HG03520 (cell line): Measurements from ENCODE around the gene GRAMD4.

Source experiments
- ATAC-seq: cut with Tn5 transposase; IDR thresholded peaks from one replicate; pipeline ENCODE4 v1.9.1; 2021; ENCODE audit warnings: mild to moderate bottlenecking, moderate library complexity; ENCODE audit not compliant: unreplicated experiment

Gene GRAMD4

GRCh38 chr22:46596032-46596441 is 24.1 kb upstream of the GRAMD4 start:
- ATAC-seq = no peak

GRCh38 chr22:46596819-46597218 is 23.4 kb upstream of the GRAMD4 start:
- no peak for ATAC-seq

DNA sequence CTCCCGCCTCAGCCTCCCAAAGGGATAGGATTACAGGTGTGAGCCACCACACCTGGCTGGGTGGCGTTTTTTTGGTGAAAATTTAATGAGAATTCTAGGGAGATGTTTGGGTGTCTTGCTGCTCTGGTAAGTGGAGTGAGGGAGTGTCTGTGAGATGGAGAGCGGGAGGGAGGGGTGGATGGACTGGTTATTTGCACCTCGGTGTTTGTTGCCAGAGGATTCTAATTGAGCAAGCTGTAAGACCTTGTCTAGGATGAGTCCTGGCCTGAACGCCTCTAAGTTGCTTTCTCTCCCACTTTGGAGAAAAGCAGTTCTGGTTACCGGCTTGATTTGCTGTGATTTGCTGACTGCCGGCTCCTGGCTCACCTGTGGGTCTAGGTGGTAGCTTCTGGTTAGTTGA is 22.0 kb upstream of the GRAMD4 start:
- ATAC-seq = no peak

DNA sequence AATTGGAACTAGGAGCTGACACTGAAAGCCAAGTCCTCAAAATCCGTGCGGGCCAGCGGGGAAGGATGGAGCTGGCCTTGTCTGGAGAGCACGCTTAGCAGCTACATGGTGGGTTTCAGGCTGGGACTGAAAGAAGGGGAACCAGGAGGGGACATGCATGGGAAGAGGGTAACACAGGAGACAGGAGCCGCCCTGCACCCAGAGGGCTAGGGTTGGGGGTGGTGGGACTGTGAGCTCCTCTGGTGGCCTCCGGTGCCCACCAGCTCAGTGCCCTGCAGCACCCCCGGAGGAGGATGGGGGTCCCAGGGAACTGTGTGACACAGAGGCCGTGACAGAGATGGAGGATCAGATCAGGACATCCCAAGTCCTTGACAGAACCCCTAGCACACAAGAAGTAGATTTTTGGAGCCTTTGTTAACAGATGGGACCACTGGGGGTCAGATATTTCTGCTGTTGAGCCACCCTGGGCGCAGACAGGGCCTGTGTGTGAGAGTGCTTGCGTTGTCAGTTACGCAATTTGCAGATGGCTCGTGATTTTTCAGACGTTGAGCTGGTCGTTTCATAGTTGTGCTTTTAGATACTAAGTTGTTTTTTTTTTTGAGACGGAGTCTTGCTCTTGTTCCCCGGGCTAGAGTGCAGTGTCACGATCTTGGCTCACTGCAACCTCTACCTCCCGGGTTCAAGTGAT is 21.3 kb upstream of the GRAMD4 start:
- ATAC-seq = no peak

GRCh38 chr22:46600273-46600796 is 19.9 kb upstream of the GRAMD4 start:
- ATAC-seq = no peak

DNA sequence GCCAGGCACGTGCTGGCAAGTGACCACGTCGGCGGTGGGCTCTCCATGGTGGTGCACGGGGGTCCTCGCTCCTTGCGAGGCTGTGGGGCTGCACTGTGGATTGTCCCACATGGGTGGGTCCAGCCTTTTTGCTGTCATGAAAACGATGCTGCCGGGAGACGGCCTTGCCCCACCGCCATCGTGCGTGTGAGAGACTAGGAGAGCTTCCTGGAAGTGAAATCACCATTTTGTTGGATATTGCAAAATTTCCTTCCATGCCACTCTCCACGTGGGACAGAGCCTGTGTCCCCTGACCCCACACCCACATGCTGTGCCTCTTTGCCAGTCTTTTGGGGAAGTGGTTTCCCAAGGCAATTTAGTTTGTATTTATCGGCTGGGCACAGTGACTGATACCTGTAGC is 18.2 kb upstream of the GRAMD4 start:
- ATAC-seq = no peak

DNA sequence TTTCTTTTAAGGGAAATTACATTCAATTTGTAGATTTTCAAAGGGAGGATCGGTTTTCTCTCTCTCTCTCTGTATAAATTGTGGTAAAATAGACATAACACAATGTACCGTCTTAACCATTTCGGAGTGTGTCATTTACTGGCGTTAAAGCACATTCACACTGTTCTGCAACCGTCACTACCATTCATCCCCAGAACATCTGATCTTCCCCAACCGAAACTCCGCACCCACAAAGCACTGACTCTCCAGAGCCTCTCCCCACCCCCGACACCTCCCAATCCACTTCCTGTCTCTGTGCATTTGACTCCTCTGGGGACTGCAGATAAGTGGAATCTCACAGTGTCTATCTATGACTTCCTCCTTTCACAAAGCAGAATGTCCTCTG is 15.9 kb upstream of the GRAMD4 start:
- ATAC-seq = no peak

GRCh38 chr22:46605117-46605516 is 15.1 kb upstream of the GRAMD4 start:
- ATAC-seq = no peak

- ATAC-seq = no peak
Measured at GRCh38 chr22:46606886-46607285, 13.3 kb upstream of the GRAMD4 start.

- no peak for ATAC-seq
Measured at GRCh38 chr22:46607483-46608114, 12.6 kb upstream of the GRAMD4 start.

DNA sequence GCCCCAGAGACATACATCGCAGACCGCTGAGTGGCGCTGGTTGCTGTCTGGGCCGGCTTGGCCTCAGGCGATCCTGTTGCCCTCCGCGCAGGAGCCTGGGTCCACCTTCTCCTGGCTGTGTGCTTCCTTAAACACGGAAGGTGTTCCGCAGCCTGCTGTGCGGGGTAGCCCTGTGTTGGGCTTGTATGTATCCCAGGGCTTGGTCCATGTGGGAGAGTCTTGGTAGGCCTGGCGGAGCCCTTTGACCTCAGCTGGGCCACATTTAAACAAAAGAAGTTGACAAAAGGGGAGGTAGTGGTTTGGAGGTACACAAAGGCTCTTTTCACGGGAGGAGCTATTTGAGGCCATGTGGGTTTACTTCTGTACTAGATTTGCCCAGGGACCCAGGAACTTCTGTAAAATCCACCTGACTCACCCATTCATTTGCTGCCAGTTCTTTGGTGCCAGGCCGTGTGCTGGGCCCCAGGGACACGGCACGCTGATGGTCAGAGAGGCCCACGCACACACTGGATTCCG is 11.0 kb upstream of the GRAMD4 start:
- ATAC-seq = no peak

DNA sequence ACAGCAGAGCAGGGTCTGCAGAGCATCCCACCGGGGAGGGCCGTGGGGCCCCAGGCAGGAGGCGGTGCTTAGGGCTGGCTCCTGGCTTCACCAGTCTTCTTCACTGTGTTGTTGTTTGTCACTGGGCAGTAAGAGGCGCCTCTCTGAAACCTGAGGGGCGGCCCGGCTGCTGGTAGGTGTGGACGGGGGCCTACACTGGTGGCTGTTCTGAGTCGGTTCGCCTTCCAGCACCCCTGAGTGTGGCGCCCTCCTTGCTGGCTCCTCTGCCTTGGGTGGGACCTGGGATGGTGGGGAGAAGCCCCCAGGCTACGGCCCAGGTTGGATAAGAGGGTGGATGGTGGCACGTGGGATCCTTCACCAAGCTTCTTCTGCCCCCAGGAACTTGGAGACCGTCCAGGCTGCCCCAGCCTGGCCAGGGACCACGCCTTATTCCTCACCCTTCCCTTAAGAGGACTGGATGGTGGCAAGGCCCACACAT is 10.4 kb upstream of the GRAMD4 start:
- ATAC-seq = no peak

GRCh38 chr22:46610356-46610755 is 9.8 kb upstream of the GRAMD4 start:
- no peak for ATAC-seq

- ATAC-seq = no peak
Measured at GRCh38 chr22:46611189-46611588, 9.0 kb upstream of the GRAMD4 start.

DNA sequence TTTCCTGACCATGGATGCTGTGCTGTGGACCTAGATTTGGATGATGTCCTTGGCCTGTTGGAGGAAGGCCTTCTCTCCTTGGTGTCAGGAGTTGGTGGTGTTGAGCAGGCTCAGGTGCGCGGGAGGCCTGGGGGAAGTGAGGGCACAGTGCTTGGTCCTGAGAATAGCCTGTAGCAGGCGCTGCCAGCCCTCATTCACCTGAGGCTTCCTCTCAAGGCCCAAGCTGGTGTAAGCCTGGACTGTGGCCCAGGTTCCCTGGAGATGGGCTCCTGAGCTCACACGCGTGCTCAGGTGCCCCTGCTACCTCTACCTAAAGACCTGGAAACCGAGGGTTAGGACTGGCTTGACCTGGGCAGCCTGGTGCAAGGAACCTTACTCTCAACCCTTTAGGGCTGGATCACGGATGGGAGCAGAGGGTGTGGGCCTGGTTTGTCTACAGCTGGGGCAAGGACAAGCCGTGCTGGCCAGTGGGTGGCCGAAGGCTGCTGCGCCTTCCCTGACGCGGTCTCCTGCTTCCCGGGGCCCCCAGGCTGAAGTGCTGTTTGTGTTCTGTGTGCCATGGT is 7.8 kb upstream of the GRAMD4 start:
- ATAC-seq = no peak

DNA sequence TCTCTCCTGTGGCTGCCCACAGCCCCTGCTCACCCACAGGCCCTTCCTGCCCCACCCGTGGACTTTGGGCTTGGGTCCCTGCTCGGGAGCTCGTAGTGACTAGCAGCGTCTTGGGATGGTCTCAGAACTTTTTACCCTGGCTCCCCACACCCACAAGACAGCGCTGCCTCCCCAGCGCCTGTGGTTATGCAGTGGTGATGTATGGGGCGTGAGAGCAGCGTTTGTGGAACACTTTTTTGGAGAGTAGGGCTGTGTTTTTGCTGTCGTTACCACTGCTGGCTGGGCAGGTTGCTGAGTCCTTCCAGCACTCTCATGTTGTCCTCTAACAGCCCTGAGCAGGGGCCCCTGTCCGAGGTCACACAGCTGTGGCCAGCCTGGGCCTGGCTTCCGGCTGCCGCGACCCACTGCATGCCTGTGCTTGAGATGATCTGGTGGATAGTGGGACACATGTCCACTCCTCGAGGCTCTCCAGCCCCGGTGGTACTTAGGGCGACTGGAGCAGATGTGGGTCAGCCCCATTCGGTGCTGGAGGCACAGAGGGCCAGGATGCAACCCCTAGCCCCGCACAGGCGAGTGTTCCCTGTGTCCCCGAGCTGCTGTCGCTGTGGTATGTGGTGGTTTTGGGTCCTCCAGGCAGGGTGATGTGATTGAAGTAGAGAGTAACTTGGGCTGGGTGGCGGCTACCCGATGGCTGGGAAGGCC is 7.1 kb upstream of the GRAMD4 start:
- no peak for ATAC-seq

- ATAC-seq = no peak
Measured at GRCh38 chr22:46613606-46614021, 6.6 kb upstream of the GRAMD4 start.

DNA sequence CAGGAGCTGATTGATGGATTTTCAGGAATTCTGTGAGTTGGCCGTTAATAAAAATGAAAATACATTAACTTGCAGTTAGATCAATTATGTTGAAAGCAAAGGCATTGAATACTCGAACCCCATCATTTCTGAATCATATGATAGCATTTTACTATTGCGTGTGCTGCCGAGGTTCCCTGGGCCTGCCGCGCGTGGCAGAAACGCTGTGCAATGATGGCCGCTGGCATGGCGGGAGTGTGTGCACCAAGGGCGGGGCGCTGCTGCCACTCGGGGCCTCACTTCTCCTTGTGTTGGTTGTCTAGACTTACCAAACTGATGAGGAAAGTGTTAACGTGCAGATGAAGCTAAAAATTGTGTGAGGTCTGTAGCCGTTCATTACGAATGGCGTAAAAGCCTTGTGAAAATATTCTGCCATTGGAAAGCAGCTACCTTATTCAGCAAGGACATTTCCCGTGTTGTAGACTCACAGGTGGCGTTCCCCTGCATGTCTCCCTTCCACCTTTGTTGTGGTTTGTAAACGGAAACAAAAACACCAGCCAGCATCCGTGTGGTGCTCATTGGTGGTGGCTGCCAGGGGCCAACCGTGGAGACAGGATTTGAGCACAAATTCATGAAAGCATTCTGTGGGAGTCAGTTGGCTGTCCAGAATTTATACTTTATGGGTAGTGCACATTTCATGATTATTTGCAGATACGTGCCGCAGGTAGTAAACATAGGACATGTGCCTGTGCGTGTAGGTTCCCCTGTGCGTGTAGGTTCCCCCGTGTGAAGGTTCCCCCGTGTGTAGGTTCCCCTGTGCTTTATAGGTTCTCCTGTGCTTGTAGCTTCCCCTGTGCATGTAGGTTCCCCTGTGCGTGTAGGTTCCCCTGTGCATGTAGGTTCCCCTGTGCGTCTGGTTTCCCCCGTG is 5.9 kb upstream of the GRAMD4 start:
- no peak for ATAC-seq

DNA sequence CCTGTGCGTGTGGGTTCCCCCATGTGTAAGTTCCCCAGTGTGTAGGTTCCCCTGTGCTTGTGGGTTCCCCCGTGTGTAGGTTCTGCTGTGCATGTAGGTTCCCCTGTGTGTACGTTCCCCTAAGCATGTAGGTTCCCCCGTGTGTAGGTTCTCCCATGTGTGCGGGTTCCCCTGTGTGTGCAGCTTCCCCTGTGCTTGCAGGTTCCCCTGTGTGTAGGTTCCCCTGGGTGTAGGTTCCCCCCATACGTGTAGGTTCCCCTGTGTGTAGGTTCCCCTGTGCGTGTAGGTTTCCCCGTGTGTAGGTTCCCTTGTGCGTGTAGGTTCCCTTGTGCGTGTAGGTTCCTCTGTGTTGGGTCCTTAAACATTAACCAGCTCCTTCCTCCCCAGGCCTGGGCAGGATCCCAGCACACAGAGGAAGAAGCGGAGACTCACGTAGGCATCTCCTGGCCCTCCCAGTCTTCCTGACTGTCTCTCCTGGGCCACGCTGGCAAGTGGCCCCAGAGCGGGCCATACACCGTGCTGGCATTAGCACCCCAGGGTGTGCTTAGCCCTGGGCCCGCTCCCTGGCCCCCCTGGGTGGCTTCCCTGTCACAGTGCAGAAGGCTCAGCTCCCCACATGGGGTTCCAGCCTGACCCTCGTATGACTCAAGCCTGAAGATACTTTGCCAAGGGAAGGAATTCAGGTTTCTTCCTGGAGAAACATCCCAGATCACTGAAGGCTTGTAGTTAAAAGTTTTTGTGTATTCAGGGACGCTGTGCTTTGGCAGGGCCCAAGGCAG is 2.8 kb upstream of the GRAMD4 start:
- no peak for ATAC-seq
